ENCODE data around the gene EIF2S3B.

DNA sequence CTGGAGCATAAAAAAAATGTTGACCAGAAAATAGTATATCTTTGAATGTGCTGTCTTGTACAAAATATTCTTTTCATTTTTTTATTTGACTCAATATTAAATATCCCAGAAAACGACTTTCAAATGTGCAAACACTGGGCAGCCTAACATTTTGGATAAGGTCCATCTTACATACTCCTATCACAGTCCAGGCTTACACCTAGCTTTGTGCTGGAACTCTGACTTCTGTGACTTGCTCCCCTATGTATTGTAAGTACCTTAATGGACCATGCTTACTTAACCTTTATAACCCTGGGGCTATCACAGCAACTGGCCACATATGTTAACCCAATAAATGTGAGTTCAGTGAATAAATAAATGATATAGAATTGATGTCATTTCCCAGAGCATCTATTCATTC is 7.6 kb upstream of the EIF2S3B start:
- TF ChIP-seq EP300 (IDR thresholded peaks at IDR 0.05; ENCODE audit: borderline replicate concordance) (no peak), TAF1 (IDR thresholded peaks at IDR 0.05; ENCODE audit: low read depth) (no peak), EGR1 (IDR thresholded peaks at IDR 0.05) (no peak), NFIC (IDR thresholded peaks at IDR 0.05) (no peak), TCF12 (IDR thresholded peaks at IDR 0.05; ENCODE audit: low read depth) (no peak), CREB1 (IDR thresholded peaks at IDR 0.05; ENCODE audit: low read depth) (no peak), YY1 (IDR thresholded peaks at IDR 0.05; ENCODE audit: low read depth) (no peak), RAD21 (IDR thresholded peaks at IDR 0.05; ENCODE audit: low read depth) (no peak)
- TF ChIP-seq, protein P1, sequence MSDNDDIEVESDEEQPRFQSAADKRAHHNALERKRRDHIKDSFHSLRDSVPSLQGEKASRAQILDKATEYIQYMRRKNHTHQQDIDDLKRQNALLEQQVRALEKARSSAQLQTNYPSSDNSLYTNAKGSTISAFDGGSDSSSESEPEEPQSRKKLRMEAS (IDR thresholded peaks at IDR 0.05), result no peak
- TF ChIP-seq, protein P2, sequence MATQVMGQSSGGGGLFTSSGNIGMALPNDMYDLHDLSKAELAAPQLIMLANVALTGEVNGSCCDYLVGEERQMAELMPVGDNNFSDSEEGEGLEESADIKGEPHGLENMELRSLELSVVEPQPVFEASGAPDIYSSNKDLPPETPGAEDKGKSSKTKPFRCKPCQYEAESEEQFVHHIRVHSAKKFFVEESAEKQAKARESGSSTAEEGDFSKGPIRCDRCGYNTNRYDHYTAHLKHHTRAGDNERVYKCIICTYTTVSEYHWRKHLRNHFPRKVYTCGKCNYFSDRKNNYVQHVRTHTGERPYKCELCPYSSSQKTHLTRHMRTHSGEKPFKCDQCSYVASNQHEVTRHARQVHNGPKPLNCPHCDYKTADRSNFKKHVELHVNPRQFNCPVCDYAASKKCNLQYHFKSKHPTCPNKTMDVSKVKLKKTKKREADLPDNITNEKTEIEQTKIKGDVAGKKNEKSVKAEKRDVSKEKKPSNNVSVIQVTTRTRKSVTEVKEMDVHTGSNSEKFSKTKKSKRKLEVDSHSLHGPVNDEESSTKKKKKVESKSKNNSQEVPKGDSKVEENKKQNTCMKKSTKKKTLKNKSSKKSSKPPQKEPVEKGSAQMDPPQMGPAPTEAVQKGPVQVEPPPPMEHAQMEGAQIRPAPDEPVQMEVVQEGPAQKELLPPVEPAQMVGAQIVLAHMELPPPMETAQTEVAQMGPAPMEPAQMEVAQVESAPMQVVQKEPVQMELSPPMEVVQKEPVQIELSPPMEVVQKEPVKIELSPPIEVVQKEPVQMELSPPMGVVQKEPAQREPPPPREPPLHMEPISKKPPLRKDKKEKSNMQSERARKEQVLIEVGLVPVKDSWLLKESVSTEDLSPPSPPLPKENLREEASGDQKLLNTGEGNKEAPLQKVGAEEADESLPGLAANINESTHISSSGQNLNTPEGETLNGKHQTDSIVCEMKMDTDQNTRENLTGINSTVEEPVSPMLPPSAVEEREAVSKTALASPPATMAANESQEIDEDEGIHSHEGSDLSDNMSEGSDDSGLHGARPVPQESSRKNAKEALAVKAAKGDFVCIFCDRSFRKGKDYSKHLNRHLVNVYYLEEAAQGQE (IDR thresholded peaks at IDR 0.05; ENCODE audit: low read depth), result no peak
- TF ChIP-seq, protein P3, sequence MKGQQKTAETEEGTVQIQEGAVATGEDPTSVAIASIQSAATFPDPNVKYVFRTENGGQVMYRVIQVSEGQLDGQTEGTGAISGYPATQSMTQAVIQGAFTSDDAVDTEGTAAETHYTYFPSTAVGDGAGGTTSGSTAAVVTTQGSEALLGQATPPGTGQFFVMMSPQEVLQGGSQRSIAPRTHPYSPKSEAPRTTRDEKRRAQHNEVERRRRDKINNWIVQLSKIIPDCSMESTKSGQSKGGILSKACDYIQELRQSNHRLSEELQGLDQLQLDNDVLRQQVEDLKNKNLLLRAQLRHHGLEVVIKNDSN (IDR thresholded peaks at IDR 0.05), result no peak

All from Ishikawa (cell line).